Activated CD8-positive, alpha-beta memory T cell treated with anti-CD3 and anti-CD28 coated beads for 48 hours (primary cell): ENCODE data around the gene RSAD1.
"Not testable (repeated sequence)": the region's sequence is repeated elsewhere in the genome, so short reads cannot be mapped to it uniquely, and the experiment has no call there.

Experiments used
- DNase-seq, 3 experiments: peaks; one replicate each; pipeline ENCODE4 v3.0.0-alpha.2; 2020; ENCODE audit warnings: low read depth in 2 of 3, low spot score in 2 of 3

RSAD1 gene

GRCh38 chr17:50471009-50471905, 7.4 kb upstream of the RSAD1 start:
- DNase-seq = no peak

- no peak for DNase-seq
These were observed 6.4 kb upstream of the RSAD1 start for GRCh38 chr17:50472286-50472685.

- DNase-seq = not testable (repeated sequence)
These were observed 5.9 kb upstream of the RSAD1 start for GRCh38 chr17:50472761-50473161.

GRCh38 chr17:50473901-50474300, 4.8 kb upstream of the RSAD1 start:
- DNase-seq = no peak

GRCh38 chr17:50474523-50474922, 4.1 kb upstream of the RSAD1 start:
- DNase-seq = no peak

- no peak for DNase-seq
These were observed 3.3 kb upstream of the RSAD1 start for GRCh38 chr17:50475362-50475761.

- DNase-seq = not testable (repeated sequence)
These were observed 2.7 kb upstream of the RSAD1 start for GRCh38 chr17:50475775-50476544.

- no peak for DNase-seq
These were observed 1.9 kb upstream of the RSAD1 start for GRCh38 chr17:50476545-50477315.

- no peak for DNase-seq
These were observed 684 bp upstream of the RSAD1 start for GRCh38 chr17:50477976-50478375.

- peak in 2 of 3 experiments; percentile 36 to 40 for DNase-seq
These were observed 972 bp downstream of the RSAD1 start for GRCh38 chr17:50479522-50480141.

GRCh38 chr17:50480142-50480764, 1.6 kb downstream of the RSAD1 start:
- no peak for DNase-seq

GRCh38 chr17:50480854-50481490, 2.3 kb downstream of the RSAD1 start:
- DNase-seq = no peak

GRCh38 chr17:50481648-50482047, 3.0 kb downstream of the RSAD1 start:
- no peak for DNase-seq

- DNase-seq = no peak
These were observed 3.5 kb downstream of the RSAD1 start for GRCh38 chr17:50482110-50482509.

GRCh38 chr17:50482516-50482915, 3.9 kb downstream of the RSAD1 start:
- DNase-seq = peak; percentile 51 to 71 (median 61)

GRCh38 chr17:50483266-50483665, 4.6 kb downstream of the RSAD1 start:
- no peak for DNase-seq

- DNase-seq = no peak
These were observed 5.9 kb downstream of the RSAD1 start for GRCh38 chr17:50484386-50485155.

- DNase-seq = no peak
These were observed 8.8 kb downstream of the RSAD1 start for GRCh38 chr17:50487213-50488096.
